Islet precursor cell (in vitro differentiated cells): ENCODE data around the gene PRIM1.
"Not testable (repeated sequence)": the region's sequence is repeated elsewhere in the genome, so short reads cannot be mapped to it uniquely, and the experiment has no call there.

Source experiments
- DNase-seq: peaks from one replicate; pipeline ENCODE4 v3.0.0-alpha.2; 2018

PRIM1 gene

DNA sequence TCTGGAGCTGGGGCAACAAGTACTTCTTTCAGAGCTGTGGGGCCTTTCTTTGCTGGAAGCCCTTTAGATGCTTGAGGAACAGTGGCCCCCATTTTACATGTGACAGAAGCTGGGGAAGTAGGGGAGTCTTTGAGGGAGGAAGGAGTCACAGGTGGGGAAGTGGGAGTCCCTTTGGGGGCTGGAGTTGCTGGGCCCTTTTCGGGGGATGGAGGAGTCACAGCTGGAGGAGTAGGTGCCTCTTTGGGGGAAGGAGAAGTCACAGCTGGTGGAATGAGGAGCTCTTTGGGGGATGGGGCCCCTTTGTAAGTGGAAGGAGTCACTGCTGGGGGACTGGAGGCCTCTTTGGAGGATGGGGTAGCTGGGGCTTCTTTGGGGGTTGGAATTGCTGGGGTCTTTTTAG, 35.7 kb downstream of the PRIM1 start:
- no peak for DNase-seq

DNA sequence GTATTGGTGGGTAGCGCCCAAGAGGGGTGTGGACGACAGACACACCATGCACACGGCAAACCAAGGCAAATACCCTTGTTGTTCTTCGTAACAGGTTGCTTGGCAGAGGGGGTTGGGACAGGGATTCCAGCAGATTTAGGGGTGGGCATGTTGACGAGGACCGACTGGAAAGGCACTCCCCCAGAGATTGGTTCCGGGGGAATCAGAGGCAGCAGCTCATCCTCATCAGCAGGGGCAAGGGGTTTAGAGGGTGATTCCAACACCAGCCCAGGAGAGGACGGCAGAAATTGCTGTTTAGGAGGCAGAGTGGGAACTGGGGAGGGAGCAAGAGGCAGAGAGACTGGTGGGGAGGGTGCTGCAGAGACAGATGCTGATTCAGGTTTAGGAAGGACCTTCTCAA, 36.3 kb downstream of the PRIM1 start:
- no peak for DNase-seq

DNA sequence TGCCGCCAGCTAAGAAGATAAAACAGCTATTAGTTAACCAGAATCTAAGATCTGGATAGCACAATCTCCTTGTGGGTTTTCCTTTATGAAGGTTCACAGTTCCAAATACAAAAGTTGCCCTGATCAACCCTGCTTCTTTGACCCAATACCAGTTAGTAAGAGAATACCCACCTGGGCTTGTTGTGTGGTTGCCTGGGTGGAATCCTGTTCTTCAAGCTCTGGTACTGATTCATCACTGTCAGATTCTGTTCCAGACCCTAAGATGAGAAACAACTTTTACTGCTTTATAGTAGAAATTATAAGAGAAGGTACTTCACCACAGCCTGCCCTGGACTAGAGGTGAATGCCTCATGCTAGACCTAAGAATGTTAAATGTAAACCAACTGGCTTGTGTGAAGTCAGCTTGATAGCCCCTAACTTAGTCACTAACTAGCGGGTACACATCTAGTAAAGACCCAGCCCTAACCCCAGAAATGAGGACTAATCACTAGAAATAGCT, 37.6 kb downstream of the PRIM1 start:
- DNase-seq = no peak

- DNase-seq = no peak
Observed at GRCh38 chr12:56713345-56713744, 38.8 kb downstream of the PRIM1 start.

GRCh38 chr12:56709759-56710376, 42.3 kb downstream of the PRIM1 start:
- no peak for DNase-seq

DNA sequence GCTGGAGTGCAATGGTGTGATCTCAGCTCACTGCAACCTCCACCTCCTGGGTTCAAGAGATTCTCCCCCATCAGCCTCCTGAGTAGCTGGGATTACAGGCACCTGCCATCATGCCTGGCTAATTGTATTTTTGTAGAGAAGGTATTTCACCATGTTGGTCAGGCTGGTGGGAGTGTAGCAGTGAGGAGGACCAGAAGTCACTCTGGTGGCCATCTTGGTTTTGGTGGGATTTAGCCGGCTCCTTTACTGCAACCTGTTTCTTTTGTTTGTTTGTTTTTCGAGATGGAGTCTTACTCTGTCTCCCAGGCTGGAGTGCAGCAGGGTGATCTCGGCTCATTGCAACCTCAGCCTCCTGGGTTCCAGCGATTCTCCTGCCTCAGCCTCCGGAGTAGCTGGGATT, 47.6 kb downstream of the PRIM1 start:
- not testable (repeated sequence) for DNase-seq

- DNase-seq = no peak
Observed at GRCh38 chr12:56699020-56699661, 53.0 kb downstream of the PRIM1 start.

GRCh38 chr12:56695327-56696101, 56.6 kb downstream of the PRIM1 start:
- no peak for DNase-seq

- no peak for DNase-seq
Observed at GRCh38 chr12:56694161-56694560, 58.0 kb downstream of the PRIM1 start.

DNA sequence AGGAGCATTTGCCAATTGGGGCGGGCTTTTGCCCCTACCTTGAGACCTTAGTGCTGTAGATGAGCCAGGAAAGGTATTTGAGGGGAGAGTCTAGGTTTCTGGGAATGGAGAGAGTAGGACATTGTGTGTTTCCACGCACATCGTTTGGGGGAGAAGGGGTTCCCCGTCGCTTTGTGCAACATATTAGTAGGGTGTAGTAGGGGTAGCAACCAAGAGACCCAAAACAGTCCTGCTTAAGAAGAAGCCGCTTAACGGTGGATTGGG, 63.3 kb downstream of the PRIM1 start:
- no peak for DNase-seq

- peak; percentile 100 for DNase-seq
Observed at GRCh38 chr12:56688129-56688845, 63.8 kb downstream of the PRIM1 start, which contains the start of gene PTGES3. PTGES3 (minus strand) TSS chr12:56688284; CDS start chr12:56687999, 285 bp downstream.

- DNase-seq = peak; percentile 72
Observed at GRCh38 chr12:56687223-56688128, 64.6 kb downstream of the PRIM1 start.

- DNase-seq = peak; percentile 42
Observed at GRCh38 chr12:56684745-56685359, 67.3 kb downstream of the PRIM1 start.

DNA sequence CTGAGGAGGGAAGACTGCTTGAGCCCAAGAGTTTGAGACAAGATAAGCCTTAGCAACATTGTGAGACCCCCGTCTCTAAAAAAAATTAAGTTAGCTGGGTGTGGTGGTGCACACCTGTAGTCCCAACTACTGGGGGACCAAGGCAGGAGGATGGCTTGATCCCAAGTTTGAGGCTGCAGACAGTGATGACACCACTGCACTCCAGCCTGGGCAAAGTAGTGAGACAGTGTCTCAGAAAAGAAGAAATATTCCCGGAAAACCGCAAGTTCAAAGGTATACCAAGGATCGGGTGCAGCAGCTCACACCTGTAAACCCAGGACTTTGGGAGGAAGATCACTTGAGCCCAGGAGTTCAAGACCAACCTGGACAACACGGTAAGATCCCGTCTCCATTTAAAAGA, 69.8 kb downstream of the PRIM1 start:
- DNase-seq = no peak
